B cell (primary cell): Measurements from ENCODE around the gene NPHP4. TPM values are rescaled to one million over a fixed set of nuclear protein-coding genes. Genes with fewer than 3 reads are reported as not detected.

Source experiments
- ATAC-seq: fragments of 200-7000 bp; cut with Tn5 transposase; one replicate; pipeline ENCODE4 v1.10.0; 2021; ENCODE audit warnings: low read depth, mild to moderate bottlenecking, moderate number of reproducible peaks, moderate library complexity
- CTCF ChIA-PET: fragments of 350-600 bp; sonication (Branson Sonifier 250); formaldehyde crosslinking; loops from one replicate; lab custom pipeline; 2021; ENCODE audit warnings: antibody characterized with exemption, inconsistent platforms; lab: Charles Lee
- POLR2A ChIA-PET: fragments of 350-600 bp; sonication (Branson Sonifier 250); formaldehyde crosslinking; loops from one replicate; lab custom pipeline; 2021; ENCODE audit warnings: antibody characterized with exemption; lab: Charles Lee
- DNase-seq: peaks from one replicate; pipeline ENCODE4 v3.0.0; 2013
- H2AFZ ChIP-seq: 2 replicates; pipeline ENCODE4 v1.6.1; 2012; ENCODE audit warnings: mild to moderate bottlenecking, low read depth, low read length; ENCODE audit not compliant: insufficient read depth, poor library complexity, severe bottlenecking
- H3K27ac ChIP-seq, 2 donors: 1 replicate in 1 of 2; 2 replicates in 1 of 2; pipeline ENCODE4 v1.5.1; 2012 to 2013; ENCODE audit warnings: low read length in 2 of 2, mild to moderate bottlenecking in 2 of 2, moderate library complexity in 1 of 2
- H3K27me3 ChIP-seq, 4 experiments: fragments of 200-600 bp in 1 of 4; sonication (generic) in 1 of 4; replicated peaks in 1 of 4; 1 replicate in 2 of 4; 2 replicates in 2 of 4; pipeline versions ENCODE4 v1.6.1 to v1.7.0; 2013 to 2016; ENCODE audit warnings: low read length in 3 of 4, mild to moderate bottlenecking in 2 of 4, mixed read lengths in 1 of 4, moderate library complexity in 1 of 4; ENCODE audit not compliant: insufficient read depth in 4 of 4, control insufficient read depth in 3 of 4; ENCODE audit errors: control extremely low read depth in 1 of 4
- H3K36me3 ChIP-seq, 2 experiments: replicated peaks in 1 of 2; 1 replicate in 1 of 2; 2 replicates in 1 of 2; pipeline versions ENCODE4 v1.6.1 to v1.7.1; 2013; ENCODE audit warnings: low read length in 1 of 2; ENCODE audit not compliant: insufficient read depth in 2 of 2, control insufficient read depth in 1 of 2; ENCODE audit errors: control extremely low read depth in 1 of 2, extremely low read depth in 1 of 2
- H3K4me1 ChIP-seq, 2 donors: fragments of 200-600 bp in 1 of 2; sonication (generic) in 1 of 2; 1 replicate in 1 of 2; 2 replicates in 1 of 2; pipeline versions ENCODE4 v1.5.1 to v1.6.1; 2013 to 2017; ENCODE audit warnings: low read length in 2 of 2; ENCODE audit not compliant: control insufficient read depth in 2 of 2, insufficient read depth in 2 of 2
- H3K4me2 ChIP-seq: replicated peaks from 2 replicates; pipeline ENCODE3; 2012; ENCODE audit warnings: mild to moderate bottlenecking, low read depth, low read length; ENCODE audit not compliant: poor library complexity, severe bottlenecking
- H3K4me3 ChIP-seq, 5 experiments: fragments of 200-600 bp in 1 of 5; sonication (generic) in 1 of 5; 1 replicate in 3 of 5; 2 replicates in 2 of 5; pipeline versions ENCODE4 v1.5.1 to v1.7.0; 2011 to 2016; ENCODE audit warnings: low read length in 4 of 5, mild to moderate bottlenecking in 4 of 5, low read depth in 2 of 5, control low read depth in 1 of 5, moderate library complexity in 1 of 5; ENCODE audit not compliant: insufficient read depth in 1 of 5; ENCODE audit errors: control extremely low read depth in 1 of 5, extremely low read depth in 1 of 5
- H3K79me2 ChIP-seq: fragments of 200-600 bp; sonication (generic); one replicate; pipeline ENCODE4 v1.6.0; 2016; ENCODE audit warnings: low read length; ENCODE audit not compliant: control insufficient read depth, insufficient read depth
- H3K9ac ChIP-seq: fragments of 200-600 bp; sonication (generic); 2 replicates; pipeline ENCODE4 v1.6.1; 2017; ENCODE audit warnings: mild to moderate bottlenecking, low read length, moderate library complexity
- H3K9me3 ChIP-seq, 3 donors: one replicate each; pipeline versions ENCODE4 v1.6.1 to v1.7.1; 2013; ENCODE audit warnings: low read length in 2 of 3; ENCODE audit not compliant: control insufficient read depth in 2 of 3, insufficient read depth in 1 of 3; ENCODE audit errors: control extremely low read depth in 1 of 3
- H4K20me1 ChIP-seq: 2 replicates; pipeline ENCODE4 v1.6.0; 2012; ENCODE audit warnings: mild to moderate bottlenecking, low read length; ENCODE audit not compliant: insufficient read depth, control insufficient read depth, poor library complexity, severe bottlenecking
- H3K27ac Mint-ChIP-seq: one replicate; pipeline ENCODE4 v1.8.0; 2021; ENCODE audit warnings: mixed read lengths
- H3K27me3 Mint-ChIP-seq: one replicate; pipeline ENCODE4 v1.8.0; 2021; ENCODE audit warnings: mixed read lengths
- H3K4me1 Mint-ChIP-seq: one replicate; pipeline ENCODE4 v1.8.0; 2021; ENCODE audit warnings: mixed read lengths
- H3K4me3 Mint-ChIP-seq: one replicate; pipeline ENCODE4 v1.8.0; 2021; ENCODE audit warnings: mixed read lengths
- H3K9me3 Mint-ChIP-seq: one replicate; pipeline ENCODE4 v1.8.0; 2022; ENCODE audit warnings: mixed read lengths; ENCODE audit not compliant: insufficient read depth
- EZH2 ChIP-seq: IDR thresholded peaks from 2 replicates; pipeline ENCODE4 v1.6.1; 2012; ENCODE audit warnings: borderline replicate concordance, low read depth, mild to moderate bottlenecking, moderate library complexity, low read length; ENCODE audit not compliant: insufficient read depth, poor library complexity, severe bottlenecking
- WGBS: methylation state at CpG from one replicate; pipeline ENCODE4 v1.1.5; 2013; ENCODE audit warnings: missing lambda C conversion rate; ENCODE audit not compliant: insufficient coverage; 5-methylcytosine and 5-hydroxymethylcytosine counted together
- intact Hi-C: fragments of 100-400 bp; cut with micrococcal nuclease; formaldehyde crosslinking; loops from one replicate; pipeline ENCODE4 v1.10.0; 2022
- polyA plus RNA-seq: library from polyadenylated mRNA; depleted of rRNA; stranded (reverse); fragments of >200 nt; gene quantifications from 2 replicates; pipeline ENCODE4 v1.2.3, GENCODE V29; 2012
- total RNA-seq, 2 donors: library from RNA; stranded (reverse); fragments of 120-200 nt in 1 of 2; gene quantifications; 1 replicate in 1 of 2; 2 replicates in 1 of 2; pipeline versions ENCODE4 v1.2.3 to v1.2.4, GENCODE V29; 2013 to 2022
- TF ChIP-seq, protein P1 (sequence below): fragments of 200-600 bp; IDR thresholded peaks from one replicate; pipeline ENCODE4 v1.8.0; 2022; ENCODE audit warnings: antibody characterized with exemption, mild to moderate bottlenecking

The NPHP4 gene
- total and polyA plus RNA-seq, 2 donors (not counting 1 experiment from before 2014, with no cell fraction given) = 6.5 to 14.8 TPM

DNA sequence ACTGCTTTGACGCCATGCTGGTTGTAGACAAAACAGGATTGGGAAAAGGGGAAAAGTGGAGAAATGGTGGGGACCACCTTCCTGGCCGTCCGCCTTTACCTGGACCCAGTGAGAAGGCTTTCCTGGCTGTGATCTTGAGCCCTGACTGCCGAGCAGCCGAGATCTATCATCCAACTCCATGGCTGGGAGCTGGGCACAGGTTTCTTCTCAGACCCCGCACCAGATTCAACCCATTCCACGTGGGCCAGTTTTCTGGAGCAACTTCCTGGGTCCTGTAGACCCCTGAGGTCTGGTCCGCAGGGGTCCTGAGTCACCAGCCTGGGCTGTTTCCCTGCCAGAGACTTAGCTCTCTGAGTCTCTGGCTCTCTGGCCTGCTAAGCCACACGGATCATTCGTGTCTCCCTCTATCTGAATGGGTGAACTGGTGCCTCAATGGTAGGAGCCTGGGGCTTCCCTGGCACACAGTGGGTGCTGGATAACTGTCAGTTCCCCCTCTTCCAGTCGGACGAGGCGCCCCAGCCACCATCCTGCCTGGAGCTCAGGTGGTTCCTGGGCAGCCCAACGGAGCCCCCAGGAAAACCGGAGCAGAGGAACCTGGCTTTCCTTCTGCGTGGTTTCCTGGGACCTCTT lies 4.5 kb upstream of the NPHP4 start:
- Mint-ChIP-seq H3K4me1 (peaks cover 21% of the 10 kb centered on the region), H3K9me3 (no peaks in the 10 kb centered on the region), H3K27ac (no peak overlapping the region), H3K4me3 (no peak overlapping the region), H3K27me3 (no peaks in the 10 kb centered on the region)
- Histone ChIP-seq H4K20me1 (peaks cover 37% of the 10 kb centered on the region), H3K9ac (no peak overlapping the region), H3K27me3 (no peaks in the 10 kb centered on the region), H3K4me3 (no peak overlapping the region), H3K36me3 (no peaks in the 10 kb centered on the region), H3K27ac (no peak overlapping the region), H3K79me2 (peaks cover 90% of the 10 kb centered on the region), H3K4me1 (peaks cover 21 to 23% of the 10 kb centered on the region in 2 donors), H3K4me2 (no peak overlapping the region), H3K9me3 (peaks cover 0 to 5% (median 0%) of the 10 kb centered on the region in 3 donors), H2AFZ (no peak overlapping the region)
- POLR2A ChIA-PET = no interaction called here
- CTCF ChIA-PET = no interaction called here
- 95% methylated on average over 15 of the region's 16 CpGs for WGBS
- intact Hi-C loops = loop anchor here (10.0 kb wide), 2 partner anchors 788 to 1788 kb away; partner anchors contain the start of genes CAMTA1 and PER3
- DNase-seq (no peak), ATAC-seq (no peak)
- TF ChIP-seq EZH2 = no peak
- TF ChIP-seq, protein P1, sequence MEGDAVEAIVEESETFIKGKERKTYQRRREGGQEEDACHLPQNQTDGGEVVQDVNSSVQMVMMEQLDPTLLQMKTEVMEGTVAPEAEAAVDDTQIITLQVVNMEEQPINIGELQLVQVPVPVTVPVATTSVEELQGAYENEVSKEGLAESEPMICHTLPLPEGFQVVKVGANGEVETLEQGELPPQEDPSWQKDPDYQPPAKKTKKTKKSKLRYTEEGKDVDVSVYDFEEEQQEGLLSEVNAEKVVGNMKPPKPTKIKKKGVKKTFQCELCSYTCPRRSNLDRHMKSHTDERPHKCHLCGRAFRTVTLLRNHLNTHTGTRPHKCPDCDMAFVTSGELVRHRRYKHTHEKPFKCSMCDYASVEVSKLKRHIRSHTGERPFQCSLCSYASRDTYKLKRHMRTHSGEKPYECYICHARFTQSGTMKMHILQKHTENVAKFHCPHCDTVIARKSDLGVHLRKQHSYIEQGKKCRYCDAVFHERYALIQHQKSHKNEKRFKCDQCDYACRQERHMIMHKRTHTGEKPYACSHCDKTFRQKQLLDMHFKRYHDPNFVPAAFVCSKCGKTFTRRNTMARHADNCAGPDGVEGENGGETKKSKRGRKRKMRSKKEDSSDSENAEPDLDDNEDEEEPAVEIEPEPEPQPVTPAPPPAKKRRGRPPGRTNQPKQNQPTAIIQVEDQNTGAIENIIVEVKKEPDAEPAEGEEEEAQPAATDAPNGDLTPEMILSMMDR = no peak

DNA sequence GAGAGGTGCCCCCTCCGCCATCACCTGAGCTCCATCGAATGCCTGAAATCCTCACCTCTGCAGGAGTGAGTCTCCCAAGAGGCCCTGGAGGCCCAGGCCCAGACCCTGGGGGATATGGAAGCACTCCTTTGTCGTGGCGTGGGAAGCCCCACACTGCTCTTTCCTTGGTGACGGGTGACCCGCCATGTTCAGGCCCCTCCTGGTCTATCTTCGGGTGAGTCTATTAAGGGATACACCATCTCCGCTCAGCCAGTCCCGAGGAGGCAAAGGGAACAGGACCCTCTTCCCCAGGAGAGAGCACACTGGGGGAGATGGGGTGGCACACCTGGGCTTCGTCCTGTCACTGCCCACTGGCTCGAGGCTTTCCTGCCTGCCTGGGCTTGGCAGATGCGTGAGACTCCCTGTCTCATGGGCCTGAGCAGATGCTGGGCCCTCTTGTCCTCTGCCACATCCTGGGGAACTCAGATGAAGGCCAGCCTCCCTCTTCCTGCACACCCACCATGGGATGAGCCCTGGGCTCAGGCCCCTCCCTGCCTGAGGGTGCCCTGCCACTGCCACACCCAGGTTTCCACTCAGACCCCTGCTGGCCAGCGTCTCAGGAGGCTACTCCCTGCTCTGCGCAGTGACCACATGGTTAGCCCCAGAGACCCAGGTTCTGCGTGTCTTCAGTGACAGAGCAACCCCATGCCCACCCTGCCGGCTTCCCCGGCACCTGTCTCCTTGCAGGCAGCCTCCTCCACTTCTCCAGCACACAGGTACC lies 3.8 kb upstream of the NPHP4 start:
- Mint-ChIP-seq H3K4me1 (peaks cover 23% of the 10 kb centered on the region), H3K27ac (no peak overlapping the region), H3K9me3 (no peaks in the 10 kb centered on the region), H3K4me3 (no peak overlapping the region), H3K27me3 (no peaks in the 10 kb centered on the region)
- Histone ChIP-seq H4K20me1 (peaks cover 30% of the 10 kb centered on the region), H3K9me3 (peaks cover 0 to 5% (median 0%) of the 10 kb centered on the region in 3 donors), H3K36me3 (no peaks in the 10 kb centered on the region), H3K27me3 (no peaks in the 10 kb centered on the region), H3K4me3 (no peak overlapping the region), H3K79me2 (peaks cover 83% of the 10 kb centered on the region), H3K27ac (no peak overlapping the region), H3K4me1 (peaks cover 25 to 27% of the 10 kb centered on the region in 2 donors), H3K9ac (no peak overlapping the region), H2AFZ (no peak overlapping the region), H3K4me2 (no peak overlapping the region)
- TF ChIP-seq, protein P1 = no peak
- no peak for TF ChIP-seq EZH2
- intact Hi-C loops = loop anchor here (10.0 kb wide), 2 partner anchors 789 to 1789 kb away; partner anchors contain the start of genes CAMTA1 and PER3
- CTCF ChIA-PET = no interaction called here
- ATAC-seq = no peak
- POLR2A ChIA-PET = no interaction called here
- no peak for DNase-seq
- 96% methylated on average over 14 of the region's 17 CpGs for WGBS
